Activated CD4-positive, alpha-beta T cell treated with anti-CD3 and anti-CD28 coated beads, Interleukin-2, amount 50 U/mL, for 48 hours (primary cell): ENCODE measurements around the gene KIAA1671.
A peak's percentile ranks its signal among the peaks of the same experiment; 100 is the strongest.

Source experiments
- DNase-seq, 2 experiments: peaks; one replicate each; pipeline ENCODE4 v3.0.0-alpha.2; 2020

KIAA1671 gene

DNA sequence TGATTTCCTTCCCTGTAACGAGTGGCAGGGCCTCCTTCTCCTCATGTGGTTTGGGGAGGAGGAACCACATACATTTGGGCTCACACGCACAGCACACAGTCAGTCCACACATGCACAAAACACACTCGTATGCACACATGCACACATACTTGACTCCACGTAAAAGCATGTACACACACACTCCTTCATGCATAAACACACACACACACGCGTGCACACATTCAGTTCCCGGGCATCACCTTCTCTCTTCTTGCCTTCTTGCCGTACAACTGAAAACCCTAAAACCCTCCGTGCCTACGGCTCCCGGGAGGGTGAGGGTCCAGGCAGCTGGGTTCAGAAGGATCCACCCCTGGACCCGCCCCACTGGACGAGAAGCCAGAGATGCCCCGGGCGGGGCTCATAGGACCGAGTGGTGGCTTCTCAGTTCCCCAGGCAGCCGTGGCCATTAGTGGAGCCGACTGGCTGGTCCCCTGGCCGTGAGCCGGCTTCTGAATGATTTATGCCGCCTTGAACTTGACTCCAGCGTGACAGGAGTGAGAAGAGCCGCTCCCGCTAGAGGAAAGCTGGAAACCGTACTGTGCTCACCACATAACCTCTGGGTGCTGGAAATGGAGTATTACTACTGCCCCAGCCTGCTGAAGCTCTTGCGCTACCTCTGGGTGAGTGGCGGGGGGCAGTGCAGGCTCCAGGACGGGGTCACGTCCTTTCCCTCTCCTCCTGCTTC is 117.4 kb downstream of the KIAA1671 start:
- DNase-seq: peak; percentile 34 to 39

DNA sequence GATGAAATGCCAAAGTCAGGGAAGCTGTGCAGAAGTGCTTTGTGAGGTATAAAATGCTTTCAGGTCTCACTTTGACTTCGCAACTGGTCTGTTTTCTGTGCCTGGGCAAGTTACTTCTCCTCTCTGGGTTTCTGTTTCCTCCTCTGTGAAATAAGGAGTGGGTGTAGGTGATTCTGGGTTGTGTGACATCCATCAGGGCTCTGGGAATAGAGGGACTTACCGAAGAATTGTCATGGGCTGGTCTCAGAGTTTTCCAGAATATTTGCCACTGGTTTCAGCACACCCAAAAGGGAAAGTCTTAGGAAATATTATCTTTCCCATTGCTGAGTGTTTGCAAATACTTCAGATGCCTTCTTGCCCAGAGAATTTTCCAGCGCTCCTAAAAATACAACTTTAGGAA is 118.4 kb downstream of the KIAA1671 start:
- no peak for DNase-seq

DNA sequence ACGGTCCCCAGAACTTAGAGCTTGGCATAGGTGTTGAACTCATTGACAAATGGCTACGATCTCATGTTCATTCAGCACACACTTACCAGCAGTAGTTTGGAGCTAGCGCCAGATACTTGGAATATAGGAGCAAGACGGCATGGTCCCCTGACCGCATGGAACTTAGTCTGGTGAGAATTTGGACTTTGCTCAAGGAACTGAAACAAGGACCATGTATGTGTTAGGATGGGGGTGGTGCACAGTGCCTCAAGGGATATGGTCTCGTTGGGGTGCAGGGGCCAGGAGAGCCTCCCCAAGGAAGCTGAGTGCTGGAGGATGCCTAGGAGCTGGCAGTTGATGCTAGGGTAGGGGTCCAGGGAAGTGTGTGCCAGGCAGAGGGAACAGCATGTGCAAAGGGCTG is 119.2 kb downstream of the KIAA1671 start:
- DNase-seq: no peak

DNA sequence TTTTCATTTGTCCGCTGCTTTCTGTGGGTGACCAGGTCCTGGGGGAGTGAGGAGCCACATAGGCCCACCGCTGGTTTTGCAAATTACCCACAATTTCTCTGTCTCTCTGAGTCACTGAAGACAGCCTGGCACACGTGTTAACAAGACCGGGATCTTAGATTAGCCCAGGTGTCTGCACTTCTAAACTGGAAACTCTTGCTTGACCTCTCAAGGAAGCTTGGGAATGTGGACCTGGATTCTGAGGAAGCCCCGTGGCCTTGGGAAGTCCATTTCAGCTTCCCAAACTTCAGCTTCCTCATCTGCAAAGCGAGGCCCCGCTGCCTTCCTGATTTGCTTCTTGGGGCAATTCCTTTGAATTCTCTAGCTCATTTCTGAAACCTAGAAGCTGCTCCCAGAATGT is 119.9 kb downstream of the KIAA1671 start:
- no peak for DNase-seq

DNA sequence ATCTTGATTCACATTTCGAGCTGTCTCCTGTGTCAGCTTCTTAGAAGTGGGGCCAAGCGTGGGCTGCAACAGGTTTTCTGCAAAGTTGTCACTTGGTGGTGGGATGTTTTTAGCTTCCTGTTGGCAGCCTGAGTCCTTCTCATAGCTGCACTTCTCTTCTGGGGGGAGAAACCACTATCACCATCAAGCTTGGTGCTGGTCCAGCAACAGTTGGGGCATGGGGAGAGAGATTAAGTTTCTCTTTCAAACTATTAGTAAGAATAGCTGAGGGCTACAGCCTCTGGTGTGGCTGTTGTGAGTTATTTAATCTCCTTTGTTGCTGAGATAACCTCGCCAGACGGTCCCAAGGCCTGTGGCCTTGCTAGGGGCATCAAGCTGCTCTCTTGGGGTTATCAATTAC is 123.8 kb downstream of the KIAA1671 start:
- DNase-seq: peak; percentile 70 to 77

DNA sequence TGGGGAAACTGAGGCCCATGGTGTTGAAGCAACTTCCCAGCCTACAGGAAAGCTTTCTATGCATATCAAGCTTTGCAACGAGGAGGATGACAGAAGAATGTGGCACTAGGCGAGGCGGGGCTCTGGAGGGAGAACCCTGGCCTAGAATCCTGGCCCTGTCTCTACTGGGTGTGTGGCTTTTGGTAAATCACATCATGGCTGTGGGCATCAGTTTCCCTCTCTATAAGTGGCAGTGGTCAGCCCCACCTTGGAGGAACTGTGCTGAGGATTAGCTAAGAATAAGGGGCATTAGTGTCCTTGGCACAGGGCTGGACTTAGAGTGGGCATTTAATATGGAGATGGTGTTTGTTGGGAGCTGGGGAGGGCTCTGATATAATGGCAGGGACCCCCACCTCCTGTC is 124.5 kb downstream of the KIAA1671 start:
- DNase-seq: no peak

DNA sequence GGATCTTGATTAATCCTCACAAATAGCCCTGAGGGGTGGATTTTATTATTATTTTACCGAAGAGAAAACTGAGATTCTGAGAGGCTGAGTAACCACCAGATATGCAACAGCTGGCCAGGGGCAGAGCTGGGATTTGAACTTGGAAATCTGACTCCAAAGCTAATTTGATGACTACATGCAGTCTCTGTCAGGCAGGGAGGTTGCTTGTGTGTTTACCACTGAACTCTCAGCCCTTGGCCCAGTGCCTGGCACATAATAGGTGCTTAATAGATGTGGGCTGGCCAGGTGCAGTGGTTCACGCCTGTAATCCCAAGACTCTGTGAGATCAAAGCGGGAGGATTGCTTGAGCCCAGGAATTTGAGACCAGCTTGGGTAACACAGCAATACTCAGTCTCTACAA is 125.4 kb downstream of the KIAA1671 start:
- no peak for DNase-seq

DNA sequence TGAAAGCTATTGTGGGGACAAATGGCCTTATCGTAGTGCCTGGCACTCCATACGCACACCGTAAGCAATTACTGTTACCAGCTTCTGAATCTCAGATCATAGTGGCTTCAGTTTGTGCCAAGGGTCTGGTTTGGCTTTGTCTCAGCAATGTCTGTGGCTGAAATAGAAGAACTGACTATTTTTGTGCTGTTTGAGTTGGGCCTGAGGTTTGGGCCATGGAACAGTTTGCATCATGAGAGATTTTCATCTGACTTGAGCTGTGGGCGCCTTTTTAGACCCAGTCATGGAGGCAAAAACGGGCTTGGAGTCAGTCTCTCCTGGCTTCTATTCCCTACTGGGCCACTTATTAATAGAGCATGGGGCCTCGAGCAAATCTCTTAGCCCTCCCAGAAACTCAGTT is 126.1 kb downstream of the KIAA1671 start:
- DNase-seq: no peak

DNA sequence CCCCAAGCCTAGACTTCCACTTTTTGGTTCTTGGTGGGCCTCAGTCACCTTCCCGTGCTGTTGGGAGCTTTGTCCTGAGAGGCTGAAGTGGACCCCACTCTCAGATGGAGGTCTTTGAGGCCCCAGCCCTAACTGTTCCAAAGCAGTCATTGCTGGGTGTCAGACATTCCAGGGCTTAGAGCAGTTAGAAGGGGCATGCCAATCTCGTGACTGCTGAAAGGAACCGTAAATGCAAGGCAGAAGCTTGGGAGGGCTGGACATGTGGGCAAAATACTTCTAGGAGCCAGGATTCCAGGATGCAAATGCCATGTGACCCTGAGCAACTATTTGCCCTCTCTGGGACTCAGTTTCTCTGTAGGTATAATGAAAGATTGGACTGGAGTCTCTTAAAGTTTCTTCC is 128.3 kb downstream of the KIAA1671 start:
- DNase-seq: no peak

DNA sequence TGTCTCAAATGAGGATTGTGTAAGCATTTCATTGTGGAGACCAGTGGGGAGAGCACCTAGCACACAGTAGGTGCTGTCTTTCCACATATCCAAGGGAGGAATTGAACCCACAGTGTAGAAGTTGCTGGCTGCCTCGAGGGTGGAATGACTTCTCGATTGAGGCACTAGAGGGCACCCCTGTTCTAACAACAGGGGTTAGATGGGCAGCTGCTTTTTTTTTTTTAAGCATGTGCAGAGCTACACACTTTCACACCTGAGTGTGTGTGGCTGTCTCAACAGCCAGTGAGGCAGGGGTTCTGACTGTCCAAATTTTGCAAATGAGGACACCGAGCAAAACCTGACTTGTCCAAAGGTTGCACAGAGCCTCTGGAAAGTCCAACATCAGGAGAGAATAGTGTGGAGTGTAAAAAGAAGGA is 128.9 kb downstream of the KIAA1671 start:
- peak; percentile 60 to 71 for DNase-seq

DNA sequence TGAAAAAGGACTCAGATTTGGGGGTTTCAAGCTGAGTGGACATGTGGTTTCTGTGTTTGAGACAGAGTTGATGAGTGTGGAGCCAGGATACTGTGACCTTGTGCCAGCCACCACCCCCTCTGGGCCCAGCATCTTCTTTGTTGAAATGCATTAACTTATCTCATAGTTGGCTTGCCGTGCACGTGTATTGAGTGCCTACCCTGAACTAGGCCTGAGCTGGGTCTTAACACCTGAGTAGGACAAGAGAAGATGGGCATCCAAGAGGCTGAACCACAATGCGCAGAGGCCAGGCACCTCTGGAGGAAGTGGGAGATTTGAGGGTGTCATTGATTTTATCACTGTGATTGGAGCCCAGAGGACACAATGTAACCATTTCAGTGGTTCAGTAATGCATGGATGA is 129.6 kb downstream of the KIAA1671 start:
- no peak for DNase-seq

DNA sequence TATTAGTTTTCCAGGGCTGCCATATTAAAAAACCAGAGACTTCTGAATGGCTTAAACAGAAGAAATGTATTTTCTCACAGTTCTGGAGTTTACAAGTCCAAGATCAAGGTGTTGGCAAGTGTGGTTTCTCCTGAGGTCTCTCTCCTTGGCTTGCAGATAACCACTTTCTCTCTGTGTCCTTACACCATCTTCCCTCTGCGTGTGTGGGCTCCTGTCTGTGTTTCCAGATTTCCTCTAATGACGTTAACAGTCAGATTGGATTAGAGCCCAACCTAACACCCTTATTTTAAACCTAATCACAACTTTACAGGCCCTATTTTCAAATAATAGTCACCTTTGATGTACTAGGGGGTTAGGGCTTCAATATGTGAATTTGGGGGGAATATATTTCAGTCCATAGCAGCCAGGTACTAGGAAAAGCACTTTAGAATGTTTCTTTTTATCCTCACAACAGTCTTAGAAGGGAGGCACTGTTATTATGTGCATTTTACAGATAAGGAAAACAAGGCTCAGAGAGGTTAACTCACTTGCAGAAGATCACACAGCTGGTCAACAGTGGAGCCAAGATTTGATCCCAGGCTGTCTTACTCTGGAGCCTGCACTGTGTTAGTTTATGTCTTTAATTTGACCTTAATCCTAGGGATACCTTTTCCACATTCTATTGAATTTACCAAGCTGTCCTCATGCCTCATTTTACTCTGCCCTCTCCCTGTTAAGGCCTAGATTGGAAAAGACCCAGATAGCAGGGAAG is 130.7 kb downstream of the KIAA1671 start:
- DNase-seq: no peak

DNA sequence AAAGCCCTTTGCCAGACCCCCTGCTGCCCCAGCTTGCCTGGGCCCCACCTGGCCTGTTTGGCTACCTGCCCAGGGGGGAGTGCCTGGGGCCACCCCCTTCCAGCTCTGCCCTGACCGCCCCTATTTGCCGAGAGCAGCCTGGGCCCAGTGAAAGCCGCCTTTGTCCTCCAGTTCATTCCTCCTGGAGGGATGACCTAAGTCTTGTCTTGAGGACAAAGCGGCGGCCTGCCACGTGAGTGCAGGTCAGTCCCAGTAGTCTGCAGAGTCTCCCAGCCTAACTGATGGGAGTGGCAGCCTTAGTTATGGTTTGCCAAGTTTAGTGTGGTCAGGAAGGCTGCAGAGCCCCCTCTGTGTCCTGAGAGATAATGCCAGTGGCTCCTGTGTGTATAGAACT is 131.3 kb downstream of the KIAA1671 start:
- no peak for DNase-seq

DNA sequence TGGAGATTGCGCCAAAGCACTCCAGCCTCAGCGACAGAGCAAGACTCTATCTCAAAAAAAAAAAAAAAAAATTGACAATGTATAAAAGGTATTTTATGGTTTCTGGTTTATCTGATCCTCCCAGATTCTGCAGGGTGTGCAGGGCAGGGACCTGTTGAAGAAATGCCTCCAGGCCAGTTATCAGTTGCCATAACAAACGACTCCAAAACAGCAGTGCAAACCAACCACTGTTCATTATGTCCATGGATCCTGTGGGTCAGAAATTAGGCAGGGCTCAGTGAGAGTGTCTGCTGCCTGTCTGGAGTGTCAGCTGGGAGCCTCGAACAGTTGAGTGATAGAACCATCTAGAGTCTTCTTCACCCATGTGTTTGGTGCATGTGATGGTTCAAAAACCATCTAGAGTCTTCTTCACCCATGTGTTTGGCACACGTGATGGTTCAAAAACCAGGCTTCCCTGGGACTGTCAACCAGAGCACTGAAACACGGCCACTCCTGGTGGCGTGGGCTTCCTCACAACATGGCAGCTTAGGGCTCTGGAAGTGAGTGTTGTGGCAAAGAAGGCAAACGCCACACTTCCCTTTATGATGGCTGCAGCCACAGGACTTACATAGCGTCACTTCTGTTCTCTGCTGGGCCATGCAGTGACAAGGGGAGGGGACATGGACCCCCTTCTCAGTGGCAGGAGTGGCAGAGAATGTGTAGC is 132.0 kb downstream of the KIAA1671 start:
- no peak for DNase-seq

DNA sequence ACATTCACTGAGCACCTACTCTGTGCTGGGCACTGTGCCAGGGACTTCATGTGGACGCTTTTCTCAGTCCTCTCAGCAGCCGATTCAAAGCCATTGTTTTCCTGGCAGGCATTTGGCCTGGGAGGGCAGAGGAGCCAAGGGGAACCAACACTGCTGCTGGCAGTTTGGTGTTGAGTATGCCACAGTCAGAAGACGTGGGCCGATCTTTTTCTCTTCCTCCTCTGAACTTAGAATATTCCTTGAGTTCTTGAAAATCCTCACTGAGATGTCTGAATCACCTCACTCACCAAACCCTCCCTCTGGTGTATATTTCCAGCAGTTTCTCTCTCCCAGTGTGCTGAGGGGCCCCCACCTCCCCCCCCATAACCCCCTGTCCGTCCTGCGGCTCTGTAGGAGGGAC is 132.6 kb downstream of the KIAA1671 start:
- no peak for DNase-seq

DNA sequence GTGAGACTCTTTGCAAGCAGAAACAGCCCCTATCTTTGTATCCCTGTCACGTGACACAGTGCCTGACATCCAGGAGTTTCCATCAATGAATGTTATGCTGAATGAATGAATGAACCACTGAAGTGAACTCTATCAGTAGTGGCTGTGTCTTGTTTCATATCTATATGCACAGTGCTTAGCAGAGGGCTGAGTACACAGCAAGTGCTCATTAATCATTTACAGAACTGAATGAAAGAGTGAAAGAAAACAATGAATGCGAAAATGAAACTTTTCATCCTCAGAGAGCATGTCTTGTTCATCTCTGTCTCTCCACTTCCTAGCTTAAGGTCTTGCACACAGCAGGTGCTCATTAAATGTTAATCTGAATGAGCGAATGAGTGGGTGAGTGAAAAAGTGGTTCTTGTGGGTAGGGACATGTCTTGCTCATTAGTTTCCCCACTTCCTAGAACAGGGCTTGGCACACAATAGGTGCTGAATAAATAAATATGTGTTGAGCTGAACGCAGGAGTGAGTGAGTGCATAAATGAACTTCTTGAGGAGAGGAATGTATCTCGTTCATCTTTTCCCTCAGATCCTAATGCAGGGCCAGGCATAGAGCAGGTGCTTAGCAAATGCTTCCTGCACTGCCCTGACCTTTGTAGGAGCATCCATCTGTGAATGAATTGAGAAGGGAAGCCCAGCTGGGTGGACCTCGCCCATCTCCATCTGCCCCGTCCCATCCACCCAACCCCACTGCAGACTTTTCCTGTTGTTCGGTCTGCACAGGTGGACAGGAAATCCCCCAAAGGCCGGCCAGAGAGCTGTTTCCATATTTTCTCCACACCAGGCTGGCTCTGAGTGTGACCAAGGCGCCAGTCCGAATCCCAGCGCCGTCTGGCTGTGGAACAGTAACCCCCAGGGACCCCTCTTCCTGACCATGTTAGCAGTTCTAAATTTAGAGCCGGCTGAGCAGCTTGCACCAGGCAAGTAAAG is 133.7 kb downstream of the KIAA1671 start:
- DNase-seq: no peak

DNA sequence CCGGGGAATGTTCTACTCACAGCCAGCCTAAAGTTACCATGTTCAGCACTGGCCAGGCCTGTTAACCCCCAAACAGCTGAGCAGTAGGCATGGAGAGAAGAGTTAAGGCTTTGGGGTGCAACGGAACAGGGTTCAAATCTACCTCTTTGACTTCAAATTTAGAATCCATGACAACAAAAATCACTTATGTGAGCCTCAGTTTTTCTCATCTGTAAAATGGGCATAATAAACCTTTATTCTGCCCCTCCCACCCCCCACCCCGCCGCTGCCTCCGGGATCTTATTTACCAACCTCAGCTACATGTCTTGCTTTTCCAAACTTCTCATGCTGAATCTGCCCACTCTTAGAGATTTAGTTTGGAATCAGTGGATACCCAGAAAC is 134.4 kb downstream of the KIAA1671 start:
- DNase-seq: no peak

DNA sequence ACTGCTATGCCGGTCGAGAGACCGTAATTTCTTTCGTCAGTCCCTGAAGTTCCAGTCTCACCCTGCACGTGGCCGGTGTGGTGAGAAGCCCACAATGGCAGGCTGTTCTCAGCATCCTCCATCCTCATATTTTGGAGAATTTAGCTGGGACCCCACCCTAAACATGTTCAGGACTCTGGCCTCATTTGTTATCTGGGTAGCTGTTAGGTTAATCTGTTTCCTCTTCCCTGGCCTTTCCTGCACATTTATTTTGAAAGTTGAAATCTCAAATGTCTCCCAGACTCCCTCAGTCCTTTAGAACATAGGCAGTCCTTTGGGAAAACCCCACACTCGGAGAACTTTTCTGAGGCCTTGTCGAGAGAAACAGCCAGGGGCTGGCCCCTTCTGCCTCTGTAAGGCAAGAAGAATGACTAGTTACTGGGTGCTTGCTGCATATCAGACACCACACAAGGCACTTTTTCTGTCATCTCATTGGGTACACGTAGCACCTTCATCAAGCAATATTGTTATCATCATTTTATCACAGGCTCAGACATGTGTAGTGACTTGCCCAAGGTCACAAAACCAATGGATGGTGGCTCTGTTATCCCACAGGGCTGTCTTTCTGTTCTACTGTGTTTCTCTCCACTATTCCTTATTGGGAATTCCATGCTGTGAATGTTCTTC is 137.8 kb downstream of the KIAA1671 start:
- DNase-seq: no peak

DNA sequence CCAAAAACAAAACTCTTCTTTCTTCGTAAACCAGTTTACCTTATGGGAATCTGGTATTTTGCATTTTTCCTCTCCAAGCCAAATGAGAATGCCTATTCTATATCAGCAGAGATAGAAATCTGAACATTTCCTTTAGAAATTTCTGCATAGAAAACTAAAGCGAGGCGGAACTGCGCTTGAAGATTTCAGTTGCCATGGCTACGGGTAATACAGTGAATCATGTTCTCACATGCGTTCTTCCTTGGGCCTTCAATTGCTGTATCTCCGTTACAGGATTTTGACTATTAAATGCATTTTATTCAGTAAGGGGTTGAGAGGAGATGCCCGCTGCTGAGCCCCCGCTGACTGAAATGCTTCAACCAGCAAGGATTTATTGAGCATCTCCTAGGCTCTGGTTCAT is 138.9 kb downstream of the KIAA1671 start:
- DNase-seq: no peak

DNA sequence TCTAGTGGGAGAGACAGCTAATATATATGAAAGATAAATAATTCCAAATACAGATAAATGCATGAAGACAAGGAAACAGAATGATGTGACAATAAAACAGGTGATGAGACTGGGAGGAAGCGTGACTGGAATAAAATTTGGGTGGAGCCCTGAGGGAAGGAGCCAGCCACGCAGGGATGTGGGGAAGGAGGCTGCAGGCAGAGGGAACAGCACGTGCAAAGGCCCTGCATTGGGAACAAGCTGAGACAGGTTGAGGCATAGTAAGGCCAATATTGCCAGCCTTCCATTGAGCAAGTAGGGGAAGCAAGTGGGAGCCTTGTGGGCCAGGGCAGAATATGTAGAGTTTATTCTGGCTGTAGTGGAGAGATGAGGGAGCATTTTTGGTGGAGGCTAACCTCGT is 139.6 kb downstream of the KIAA1671 start:
- no peak for DNase-seq

DNA sequence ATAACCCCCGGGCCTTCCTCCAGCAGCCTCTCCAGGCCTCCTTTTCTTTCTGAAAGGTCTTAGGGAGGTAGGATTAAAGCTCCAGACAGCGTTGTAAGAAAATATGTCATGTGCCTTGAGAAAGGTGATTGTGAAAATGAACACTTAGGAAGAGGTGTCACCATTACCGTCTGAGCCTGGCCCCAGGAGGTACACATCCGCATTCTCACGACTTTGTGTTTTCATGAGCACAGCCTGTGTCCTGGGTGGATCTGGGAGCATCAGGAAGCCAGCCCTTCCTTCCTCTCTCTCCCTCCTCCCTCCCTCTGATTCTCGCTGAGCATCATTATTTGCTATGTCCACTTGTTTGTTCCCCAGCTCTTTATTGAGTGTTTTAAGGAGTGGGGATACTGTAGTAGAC is 142.1 kb downstream of the KIAA1671 start:
- no peak for DNase-seq

DNA sequence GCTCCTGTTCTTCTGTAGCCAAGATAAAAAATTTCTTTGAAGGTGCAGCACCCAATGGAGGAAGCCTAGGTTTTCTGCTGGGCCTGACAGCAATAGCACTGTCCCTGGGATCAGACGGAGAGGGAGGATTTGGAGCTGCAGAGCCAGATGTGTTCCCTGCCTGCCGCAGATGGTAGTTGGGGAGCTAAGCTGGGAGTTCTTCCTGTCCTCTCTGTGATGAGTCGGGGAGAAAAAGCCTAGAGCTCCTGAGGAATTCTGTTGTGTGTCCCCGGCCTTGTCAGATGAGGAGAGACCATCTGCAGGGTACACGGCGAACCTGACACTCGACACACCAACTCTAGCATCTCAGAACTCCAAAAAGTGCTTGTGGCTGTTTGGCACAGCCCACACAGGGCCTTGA is 143.4 kb downstream of the KIAA1671 start:
- no peak for DNase-seq
